A549 treated with Hydrocortisone at 1 μM for 4 hours (cell line): Measurements from ENCODE around the gene OR5AL1. TPM values are rescaled to one million over a fixed set of nuclear protein-coding genes. Genes with fewer than 3 reads are reported as not detected.

Experiments used
- total RNA-seq: library from RNA; stranded (reverse); fragments of 200-300 nt; extraction: Qiagen RNA extraction; gene quantifications from 5 replicates; pipeline ENCODE4 v1.2.3, GENCODE V29; 2022

OR5AL1 gene
- total RNA-seq: not detected in 5 replicates

GRCh38 chr11:56412396-56412795, at the start of gene OR5AL1:
Gene OR5AL1, plus strand, starts transcription at chr11:56412696.

GRCh38 chr11:56375324-56375723, 37.2 kb upstream of the OR5AL1 start, which contains the start of gene OR8U1:
Gene OR8U1, plus strand, starts transcription at chr11:56375624. Its CDS starts 0 bp downstream, at chr11:56375624.

Other genes with a start within 250 kb of the OR5AL1 start
- not detected in 5 replicates for gene OR5J2, start 236.1 kb upstream of the OR5AL1 start, total RNA-seq
- not detected in 5 replicates for gene OR5T2, start 178.4 kb upstream of the OR5AL1 start, total RNA-seq
- gene OR5T3, start 160.4 kb upstream of the OR5AL1 start, total RNA-seq: not detected in 5 replicates
- not detected in 5 replicates for gene OR5T1, start 138.5 kb upstream of the OR5AL1 start, total RNA-seq
- not detected in 5 replicates for gene OR8H1, start 120.4 kb upstream of the OR5AL1 start, total RNA-seq
- not detected in 5 replicates for gene OR8K3, start 97.6 kb upstream of the OR5AL1 start, total RNA-seq
- not detected in 5 replicates for gene OR8K1, start 66.7 kb upstream of the OR5AL1 start, total RNA-seq
- gene OR8J1, start 58.4 kb upstream of the OR5AL1 start, total RNA-seq: not detected in 5 replicates
- gene OR8U1, start 37.1 kb upstream of the OR5AL1 start, total RNA-seq: not detected in 5 replicates
- gene OR5M3, start 60.7 kb downstream of the OR5AL1 start, total RNA-seq: not detected in 5 replicates
- not detected in 5 replicates for gene OR5M8, start 78.7 kb downstream of the OR5AL1 start, total RNA-seq
- gene OR5M11, start 130.6 kb downstream of the OR5AL1 start, total RNA-seq: not detected in 5 replicates
- gene OR5M10, start 165.0 kb downstream of the OR5AL1 start, total RNA-seq: not detected in 5 replicates
- gene OR5M1, start 202.2 kb downstream of the OR5AL1 start, total RNA-seq: not detected in 5 replicates
- gene OR5AP2, start 229.7 kb downstream of the OR5AL1 start, total RNA-seq: not detected in 5 replicates